H1 (cell line): ENCODE results near the gene WDR44. TPM values are rescaled to one million over a fixed set of nuclear protein-coding genes. Genes with fewer than 3 reads are reported as not detected.

Experiments
- CHD7 ChIP-seq: fragments of 300-600 bp; sonication (generic); IDR thresholded peaks from 2 replicates; pipeline ENCODE4 v1.7.1; 2012; ENCODE audit warnings: low read length, moderate library complexity, mild to moderate bottlenecking, inconsistent platforms; ENCODE audit not compliant: insufficient replicate concordance
- PHF8 ChIP-seq: fragments of 200-600 bp; sonication (generic); conservative IDR thresholded peaks from 2 replicates; pipeline ENCODE4 v1.7.1; 2012; ENCODE audit warnings: low read depth, mild to moderate bottlenecking, inconsistent platforms, low read length, moderate library complexity
- TCF12 ChIP-seq: IDR thresholded peaks from 2 replicates; pipeline ENCODE4 v1.6.1; 2011; ENCODE audit warnings: low read depth, mild to moderate bottlenecking, low read length
- polyA plus RNA-seq, 7 experiments: library from polyadenylated mRNA; depleted of rRNA in 3 of 7; stranded (reverse) in 5 of 7; unstranded in 2 of 7; fragments of >200 nt in 5 of 7; fragments of 200-250 nt in 2 of 7; gene quantifications; 1 replicate in 5 of 7; 2 replicates in 1 of 7; 4 replicates in 1 of 7; pipeline versions ENCODE4 v1.2.1 to v1.2.3, GENCODE V29; 2011 to 2013; ENCODE audit warnings: missing spikeins in 2 of 7, mixed read lengths in 2 of 7
- total RNA-seq: library from RNA; stranded (reverse); fragmentation: NEBNext Ultra II Directional; extraction: Animal tissue kit (Norgen Biotek cat#: 25700); gene quantifications from 2 replicates; pipeline ENCODE4 v1.2.1, GENCODE V29; 2021

Gene WDR44
- total and polyA plus RNA-seq, 2 of the 8 experiments (the other 6 are each of a cell fraction or from before 2014, with no cell fraction given): 5.1 to 17.2 TPM

- no peak for TF ChIP-seq CHD7
- no peak for TF ChIP-seq PHF8
- no peak for TF ChIP-seq TCF12
- TF ChIP-seq, all 59 proteins: peak for 5
Measured at GRCh38 chrX:118499295-118499694, 153.4 kb downstream of the WDR44 start (continued).
